ENCODE measurements around the gene TCF12.
"Not testable (repeated sequence)": the region's sequence is repeated elsewhere in the genome, so short reads cannot be mapped to it uniquely, and the experiment has no call there.

TCF12 gene

DNA sequence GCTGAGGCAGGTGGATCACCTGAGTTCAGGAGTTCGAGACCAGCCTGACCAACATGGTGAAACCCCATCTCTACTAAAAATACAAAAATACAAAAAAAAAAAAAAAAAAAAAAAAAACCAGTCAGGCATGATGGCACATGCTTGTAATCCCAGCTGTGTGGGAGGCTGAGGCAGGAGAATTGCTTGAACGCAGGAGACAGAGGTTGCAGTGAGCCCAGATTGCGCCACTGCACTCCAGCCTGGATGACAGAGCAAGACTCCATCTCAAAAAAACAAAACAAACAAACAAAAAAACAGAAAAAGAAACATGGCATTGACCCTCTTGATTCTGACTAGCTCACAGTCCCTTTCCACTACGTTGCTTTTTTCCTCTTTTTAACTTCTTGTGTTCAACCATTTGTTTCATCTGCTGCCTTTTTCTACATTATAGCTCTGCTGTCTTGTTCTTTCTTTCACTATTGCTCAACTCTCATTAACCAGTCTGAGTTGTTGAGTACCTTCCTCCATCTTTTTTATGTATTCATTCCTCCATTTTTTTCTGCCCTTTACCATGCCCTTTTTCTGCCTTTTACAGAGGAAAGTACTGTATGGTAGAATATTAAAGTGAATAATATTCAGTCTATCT is 179.6 kb downstream of the TCF12 start:
- not testable (repeated sequence) for DNase-seq

DNA sequence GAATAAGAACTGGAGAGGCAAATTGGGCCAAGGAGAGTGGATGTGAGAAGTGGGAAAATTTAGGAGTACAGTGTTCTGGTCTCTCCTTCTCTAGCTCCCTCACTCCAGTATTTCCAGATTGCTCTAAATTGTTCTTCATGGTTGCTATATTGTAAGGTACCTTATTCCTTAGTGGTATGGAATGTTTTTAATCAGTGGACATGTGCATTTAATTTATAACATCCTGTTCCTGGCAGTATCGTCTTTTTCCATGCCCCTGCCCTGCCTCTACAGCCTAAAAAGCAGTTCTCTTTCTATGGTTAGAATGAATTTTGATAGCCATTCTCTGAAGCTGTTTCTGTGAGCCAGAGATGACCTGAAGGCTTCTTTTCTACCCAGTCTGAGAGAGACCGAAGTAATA is 180.5 kb downstream of the TCF12 start:
- DNase-seq, result no peak

DNA sequence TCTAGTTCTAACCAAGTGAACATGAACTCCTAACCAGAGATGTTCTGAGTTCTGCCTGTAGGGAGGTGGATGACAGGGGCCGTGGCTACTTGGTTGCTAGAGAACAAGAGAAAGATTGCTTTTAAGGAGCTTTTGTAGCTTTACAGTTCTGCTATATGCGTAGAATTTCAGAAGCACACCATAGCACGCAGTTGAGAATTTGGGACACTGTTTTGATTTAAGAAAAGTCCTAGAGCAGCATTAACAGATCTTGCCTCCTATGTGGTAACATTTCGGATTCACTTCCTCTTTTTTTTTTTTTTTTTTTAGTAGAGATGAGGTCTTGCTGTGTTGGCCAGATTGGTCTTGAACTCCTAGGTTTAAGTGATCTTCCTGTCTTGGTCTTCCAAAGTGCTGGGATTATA is 181.7 kb downstream of the TCF12 start:
- DNase-seq, result no peak

DNA sequence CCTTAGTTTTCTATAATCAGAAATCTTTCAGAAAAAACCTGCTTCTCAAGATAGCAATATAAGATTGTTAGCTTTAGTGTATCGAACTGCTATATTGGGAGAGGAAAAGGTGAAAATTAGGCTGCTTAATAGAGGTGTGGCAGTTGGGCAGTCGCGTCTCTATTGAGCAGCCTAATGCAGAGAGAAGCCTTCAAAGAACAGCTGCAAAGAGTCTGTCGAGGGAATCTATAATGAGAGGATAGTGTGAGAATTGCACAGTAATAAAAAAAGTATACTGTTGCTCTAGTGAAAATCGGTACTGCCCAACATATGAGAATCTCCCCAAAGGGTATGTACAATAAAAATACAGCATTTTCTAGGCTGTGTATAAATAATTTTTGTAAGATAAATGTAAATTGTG is 184.4 kb downstream of the TCF12 start:
- no peak for DNase-seq

DNA sequence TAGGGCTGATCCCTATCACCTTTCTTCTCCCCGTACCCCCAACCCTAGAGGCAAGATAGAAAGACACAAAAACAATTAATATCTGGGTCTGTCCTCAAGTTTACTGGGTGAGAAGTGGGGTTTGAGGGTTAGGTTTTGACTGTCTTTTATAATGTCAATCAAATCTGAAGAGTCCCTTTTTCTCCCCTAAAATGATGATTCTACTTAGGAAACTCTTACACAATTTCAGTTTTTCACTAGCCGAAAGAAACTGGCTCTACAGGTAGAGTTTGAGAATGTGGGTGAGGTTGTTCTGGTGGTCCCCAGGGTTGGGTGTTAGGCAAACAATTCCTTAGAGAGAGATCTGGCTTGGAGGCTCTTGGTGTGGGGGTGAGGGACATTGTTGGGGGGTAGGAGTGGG is 189.9 kb downstream of the TCF12 start:
- no peak for DNase-seq

- DNase-seq, result no peak
Observed at GRCh38 chr15:57109005-57109404, 190.6 kb downstream of the TCF12 start.

- no peak for DNase-seq
Observed at GRCh38 chr15:57111002-57111401, 192.6 kb downstream of the TCF12 start.

DNA sequence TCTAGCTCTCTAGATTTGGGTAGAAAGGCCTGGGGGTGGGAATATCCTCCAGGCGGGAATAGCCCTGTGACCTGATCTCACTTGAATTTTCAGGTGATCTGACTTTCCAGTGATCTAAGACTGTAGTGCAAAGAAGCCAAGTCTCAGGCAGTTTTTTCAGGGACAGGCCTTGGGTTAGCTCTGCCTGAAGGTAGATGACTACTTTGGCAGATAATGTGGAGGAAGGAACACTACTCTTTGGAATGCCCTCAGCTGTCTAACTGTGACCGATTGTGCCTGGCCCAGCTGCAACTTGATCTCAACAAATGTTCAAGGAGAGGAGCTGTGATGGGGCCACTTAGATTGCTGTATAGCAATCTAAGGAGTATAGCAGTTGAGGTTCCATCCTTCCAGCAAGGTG is 193.7 kb downstream of the TCF12 start:
- no peak for DNase-seq

DNA sequence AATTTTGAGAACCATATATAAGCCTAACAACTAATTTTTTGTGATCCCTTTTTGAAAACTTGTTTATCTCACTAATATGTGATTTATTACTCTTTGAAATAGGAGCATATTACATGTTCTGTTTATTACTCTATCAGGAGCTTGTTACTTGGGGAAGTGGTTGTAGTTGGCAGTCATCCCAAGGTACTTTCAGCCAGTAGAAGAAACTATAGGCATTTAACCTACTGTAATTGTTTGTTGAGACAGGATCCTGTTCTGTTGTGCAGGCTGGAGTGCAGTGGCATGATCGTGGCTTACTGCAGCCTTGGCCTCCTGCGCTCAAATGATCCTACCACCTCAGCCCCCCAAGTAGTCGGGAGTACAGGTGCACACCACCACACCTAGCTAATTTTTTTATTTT is 195.6 kb downstream of the TCF12 start:
- peak; percentile 42 for DNase-seq

DNA sequence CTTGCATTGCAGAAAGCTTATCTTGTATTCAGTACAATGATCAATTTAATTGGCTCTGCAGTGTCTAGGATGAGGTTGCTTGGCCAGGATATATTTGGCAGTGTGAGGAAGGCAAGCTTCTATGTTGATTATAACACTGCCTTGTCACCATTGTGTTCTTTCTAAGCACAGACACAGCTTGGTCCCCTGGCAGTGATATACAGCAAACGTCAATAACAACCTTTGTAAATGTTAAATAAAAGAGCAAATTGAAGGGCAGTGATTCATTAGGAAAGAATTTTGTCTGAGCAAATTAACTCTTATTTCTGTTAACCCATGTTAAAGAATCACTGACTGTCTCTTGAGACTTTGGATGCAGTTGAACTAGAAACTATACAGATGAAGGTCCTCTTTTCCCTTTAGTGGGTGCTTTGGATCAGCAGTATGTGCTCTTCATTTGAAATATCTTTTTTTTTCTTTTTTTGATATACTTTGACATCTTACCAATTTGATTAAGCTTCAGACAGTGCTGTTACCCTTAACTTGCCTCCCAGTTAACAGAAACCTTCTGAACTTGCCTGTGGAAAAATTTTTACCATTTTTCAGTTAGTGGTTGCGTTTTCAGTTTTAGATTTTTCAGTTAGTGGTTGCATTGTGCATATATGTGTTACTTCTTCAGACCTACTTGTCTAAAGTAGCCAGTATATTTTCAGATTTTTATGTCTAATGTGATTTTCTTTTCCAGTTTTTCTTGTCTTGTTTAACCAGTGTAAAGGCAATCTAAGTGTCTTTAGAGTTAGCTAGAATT is 199.8 kb downstream of the TCF12 start:
- DNase-seq, result peak; percentile 12

DNA sequence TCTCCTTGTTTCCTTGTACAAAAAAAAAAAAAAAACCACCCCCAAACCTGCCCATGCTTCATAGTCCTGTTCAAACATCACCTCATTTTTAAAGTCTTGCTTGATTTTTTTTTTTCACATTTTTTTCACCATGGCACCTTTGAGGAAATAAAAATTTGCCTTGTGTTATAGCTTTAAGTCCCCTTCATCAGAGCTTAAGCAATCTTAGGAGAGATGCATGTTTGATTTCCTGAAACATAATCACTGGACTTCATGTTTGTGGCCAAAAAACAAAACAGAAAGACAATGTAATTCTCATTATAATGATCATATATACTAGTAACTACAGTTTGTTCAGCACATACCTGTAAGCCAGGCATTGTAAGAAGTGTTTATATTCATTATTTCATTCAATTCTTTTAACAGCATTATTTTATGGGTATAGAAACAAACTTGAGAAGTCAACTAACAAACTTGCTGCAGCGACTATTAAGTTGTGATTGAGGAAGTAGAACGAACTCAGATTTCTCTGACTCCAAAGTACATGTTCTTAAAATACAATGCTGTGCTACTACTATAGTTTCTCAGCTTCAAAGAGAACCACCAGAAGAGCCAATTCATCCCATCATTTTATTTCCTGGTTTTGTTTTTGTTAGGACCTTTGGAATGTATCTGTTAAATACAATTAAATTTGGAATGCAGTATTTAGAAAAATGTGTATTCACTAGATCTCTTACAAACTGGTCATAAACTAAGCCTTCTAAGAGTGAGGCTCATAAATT is 203.8 kb downstream of the TCF12 start:
- no peak for DNase-seq

DNA sequence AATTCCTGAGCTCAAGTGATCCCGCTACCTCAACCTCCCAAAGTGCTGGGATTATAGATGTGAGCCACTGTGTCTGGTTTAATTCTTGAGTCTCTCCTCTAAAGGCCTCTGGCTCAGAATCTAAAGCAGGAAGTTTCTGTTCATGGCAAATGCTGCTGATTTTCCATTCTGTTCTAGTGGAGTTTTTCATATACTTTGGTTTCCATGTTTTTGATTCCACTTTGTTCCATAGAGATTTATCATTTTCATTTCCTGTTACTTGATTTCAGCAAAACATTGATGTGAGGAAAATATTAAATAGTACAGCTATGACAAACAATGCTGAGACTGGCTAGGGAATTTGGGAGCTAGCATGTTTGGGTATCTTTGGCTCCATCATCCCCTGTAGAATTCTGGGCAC is 205.6 kb downstream of the TCF12 start:
- DNase-seq, result no peak

GRCh38 chr15:57129064-57129463 is 210.6 kb downstream of the TCF12 start:
- no peak for DNase-seq

DNA sequence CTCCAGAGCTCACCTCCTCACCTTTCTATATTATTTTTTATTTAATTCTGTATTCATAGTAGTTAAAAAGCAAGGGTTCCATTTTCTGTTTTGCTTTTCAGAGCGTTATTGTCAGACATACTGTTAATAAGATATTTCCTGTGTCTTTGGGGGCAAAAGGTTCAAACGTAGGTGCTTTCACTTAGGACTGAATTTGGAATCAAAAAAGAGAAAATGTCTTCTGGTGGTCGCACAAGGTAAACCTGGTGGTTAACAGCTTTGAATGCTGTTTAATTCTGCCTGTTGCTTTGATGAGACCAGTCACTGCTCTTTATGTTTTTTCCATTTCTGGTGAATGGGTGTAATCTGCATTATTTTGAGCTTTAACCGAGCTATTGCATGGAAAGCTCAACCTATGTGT is 212.5 kb downstream of the TCF12 start:
- DNase-seq, result no peak

DNA sequence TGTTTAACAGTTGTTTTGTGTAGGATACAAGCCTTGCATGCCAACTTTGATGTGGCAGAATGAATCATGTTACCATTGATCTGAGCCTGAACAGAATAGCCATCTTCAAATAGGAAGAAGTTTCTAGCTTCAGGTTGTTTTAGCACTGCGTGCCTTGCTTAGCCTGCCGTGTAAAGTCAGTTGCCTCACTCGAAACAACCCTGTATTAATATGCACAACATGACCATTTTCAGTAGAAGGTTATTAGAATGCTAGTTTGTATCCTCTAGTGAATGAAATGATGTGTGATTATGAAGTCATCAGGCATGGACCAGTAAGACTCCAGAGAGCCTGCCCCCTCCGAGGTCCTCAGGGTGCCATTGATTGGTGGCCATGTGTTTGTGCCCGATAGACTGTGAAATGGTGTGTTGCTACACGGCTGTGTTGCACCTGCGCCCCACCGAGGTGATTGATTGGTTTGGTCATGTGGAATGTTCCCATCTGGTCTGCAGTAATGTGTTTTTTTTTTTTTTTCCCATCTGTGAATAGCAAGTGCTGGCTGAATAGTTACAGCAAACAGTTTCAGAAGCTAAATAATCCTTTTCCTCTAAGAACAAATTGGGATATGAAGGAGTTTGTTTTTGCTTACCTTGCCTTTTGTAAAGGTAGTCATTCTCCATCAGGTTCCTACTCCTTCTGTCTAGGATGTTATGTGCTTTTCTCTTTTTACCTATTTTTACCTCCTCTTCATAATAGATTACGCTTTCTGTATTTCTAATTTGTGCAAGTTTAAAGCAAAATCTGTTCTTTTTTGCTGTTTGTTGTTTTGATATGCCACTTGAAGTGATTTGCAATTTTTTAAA is 214.9 kb downstream of the TCF12 start:
- DNase-seq, result no peak

DNA sequence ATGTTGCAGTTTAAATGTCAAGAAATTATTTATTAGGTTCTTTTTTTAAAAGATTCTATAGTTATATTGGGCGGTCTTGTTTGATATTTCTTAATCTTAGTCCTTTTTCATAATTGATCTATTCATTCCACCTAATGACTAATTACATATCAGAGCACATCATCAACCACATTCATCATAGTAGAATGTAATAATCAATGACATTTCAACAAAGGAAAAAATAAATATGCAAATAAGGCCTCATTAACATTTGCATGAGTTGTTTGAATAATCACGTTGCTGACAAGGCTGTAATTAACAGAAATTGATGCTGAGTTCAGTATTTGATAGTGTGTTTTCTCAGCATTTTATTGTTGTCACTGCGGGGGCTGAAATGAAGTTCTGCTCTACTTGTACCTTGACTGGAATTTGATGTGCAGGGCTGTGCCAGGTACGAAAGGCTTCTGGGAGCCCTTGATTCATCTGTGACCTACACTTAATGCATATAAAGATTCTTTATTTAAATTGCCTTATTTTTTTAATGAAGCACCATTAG is 215.7 kb downstream of the TCF12 start:
- DNase-seq, result no peak

GRCh38 chr15:57134851-57135250 is 216.4 kb downstream of the TCF12 start:
- no peak for DNase-seq

DNA sequence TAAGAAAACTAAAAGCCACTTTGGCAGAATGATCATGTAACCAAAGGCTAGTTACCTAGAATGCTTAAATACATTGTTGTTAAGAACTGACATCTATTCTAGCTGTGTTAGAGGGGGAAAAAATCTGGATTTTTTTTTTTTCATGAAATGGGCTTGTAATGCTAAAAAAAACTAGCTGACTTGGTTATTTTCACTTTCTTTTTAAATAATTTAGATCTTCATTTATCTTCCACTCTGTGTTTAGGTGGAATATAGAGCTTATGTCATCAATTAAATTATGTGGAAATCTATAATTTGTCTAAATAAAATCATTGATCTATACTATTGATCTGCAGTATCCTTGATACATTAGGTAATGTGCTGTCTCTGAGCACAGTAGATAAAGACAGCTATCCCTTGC is 217.4 kb downstream of the TCF12 start:
- no peak for DNase-seq

GRCh38 chr15:57138349-57138788 is 219.9 kb downstream of the TCF12 start:
- peak; percentile 82 for DNase-seq

GRCh38 chr15:57143511-57144078 is 225.2 kb downstream of the TCF12 start:
- DNase-seq, result no peak

- DNase-seq, result no peak
Observed at GRCh38 chr15:57144448-57144847, 226.0 kb downstream of the TCF12 start.

DNA sequence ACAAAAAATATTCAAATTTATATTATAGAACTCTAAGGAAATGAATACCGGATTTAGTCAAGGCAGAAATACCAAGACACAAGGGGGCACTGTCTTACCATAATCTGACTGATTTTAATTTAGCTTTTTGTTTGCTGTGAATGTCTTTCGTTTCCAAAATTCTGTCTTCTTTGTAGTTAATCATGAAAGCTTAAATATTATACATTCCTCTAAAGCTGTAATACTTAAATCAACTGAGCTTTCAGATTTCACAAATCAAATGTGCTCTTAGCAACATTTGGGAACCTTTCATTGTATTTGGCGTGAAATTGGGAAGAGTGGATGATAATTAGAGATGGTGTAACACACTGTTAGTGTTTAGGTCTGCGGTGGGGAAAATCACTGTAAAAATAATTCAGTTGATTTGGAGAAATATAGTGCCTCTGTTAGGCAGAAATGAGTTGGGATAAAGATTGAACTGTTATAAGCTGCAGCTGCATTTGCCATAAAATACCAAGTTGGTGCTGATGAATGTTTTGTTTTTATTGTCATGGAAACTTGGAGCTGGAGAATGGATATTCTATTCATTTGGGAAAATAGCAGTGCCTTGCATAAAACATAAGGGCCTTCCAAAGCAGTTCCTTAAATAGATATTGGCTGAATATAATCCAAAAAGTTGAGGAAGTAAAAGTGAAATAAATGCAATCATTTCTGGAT is 228.2 kb downstream of the TCF12 start:
- DNase-seq, result peak; percentile 24

Data from NCI-H226 (cell line).